GM19025 (cell line): ENCODE data around the gene NRIP3.
"Not testable (repeated sequence)": the region's sequence is repeated elsewhere in the genome, so short reads cannot be mapped to it uniquely, and the experiment has no call there.

Source experiments
- ATAC-seq: cut with Tn5 transposase; IDR thresholded peaks from one replicate; pipeline ENCODE4 v1.9.1; 2021; ENCODE audit warnings: mild to moderate bottlenecking, low read depth, moderate library complexity; ENCODE audit not compliant: unreplicated experiment

The NRIP3 gene

DNA sequence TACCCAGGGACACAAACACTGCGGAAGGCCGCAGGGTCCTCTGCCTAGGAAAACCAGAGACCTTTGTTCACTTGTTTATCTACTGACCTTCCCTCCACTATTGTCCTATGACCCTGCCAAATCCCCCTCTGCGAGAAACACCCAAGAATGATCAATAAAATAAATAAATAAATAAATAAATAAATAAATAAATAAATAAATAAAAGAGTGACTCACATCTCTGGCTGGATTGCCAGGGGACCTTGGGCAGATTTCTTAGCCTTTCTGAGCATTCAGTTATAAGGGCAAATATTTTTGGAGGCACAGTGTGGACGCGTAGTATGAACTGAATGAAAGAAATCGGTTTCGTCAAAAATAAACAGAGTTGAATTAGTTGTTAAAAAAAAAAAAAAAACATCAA is 24.4 kb downstream of the NRIP3 start:
- ATAC-seq, result not testable (repeated sequence)

DNA sequence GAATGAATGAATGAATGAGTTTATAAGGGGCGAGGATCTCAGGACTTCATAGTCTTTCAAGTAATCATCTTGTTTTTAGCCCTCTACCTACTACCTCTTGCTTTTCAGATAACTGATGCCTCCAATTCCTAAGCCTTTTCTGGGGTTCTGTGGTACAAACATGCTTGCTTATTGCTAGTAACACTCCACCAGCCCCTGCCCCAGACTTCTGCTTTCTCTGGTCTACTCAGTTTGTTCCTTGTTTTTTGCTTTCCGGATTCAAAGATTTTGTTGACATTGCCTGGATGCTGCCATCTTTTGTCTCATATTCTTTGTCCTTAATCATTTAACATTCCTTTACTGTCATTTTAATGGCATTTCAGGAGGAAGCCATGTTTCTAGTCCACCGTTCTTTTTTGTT is 30.7 kb downstream of the NRIP3 start:
- no peak for ATAC-seq

DNA sequence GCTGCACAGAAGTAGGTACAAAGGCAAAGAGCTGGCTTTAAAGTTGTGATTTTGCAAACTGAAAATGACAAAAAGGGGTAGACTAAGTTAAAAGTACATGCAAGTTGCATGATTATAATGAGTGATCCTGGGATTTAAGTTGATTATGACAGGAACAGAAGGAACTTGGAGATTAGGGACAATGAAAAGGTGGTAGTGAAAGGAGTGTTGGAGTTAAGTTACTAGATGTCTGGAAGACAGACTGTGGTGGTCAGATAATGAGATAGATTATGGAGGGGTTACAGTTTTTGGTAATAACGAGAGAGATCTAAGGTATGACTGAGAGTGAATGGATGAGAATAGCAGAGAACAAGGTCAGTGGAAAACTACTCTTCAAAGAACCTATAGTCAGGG is 31.9 kb downstream of the NRIP3 start:
- ATAC-seq, result no peak

DNA sequence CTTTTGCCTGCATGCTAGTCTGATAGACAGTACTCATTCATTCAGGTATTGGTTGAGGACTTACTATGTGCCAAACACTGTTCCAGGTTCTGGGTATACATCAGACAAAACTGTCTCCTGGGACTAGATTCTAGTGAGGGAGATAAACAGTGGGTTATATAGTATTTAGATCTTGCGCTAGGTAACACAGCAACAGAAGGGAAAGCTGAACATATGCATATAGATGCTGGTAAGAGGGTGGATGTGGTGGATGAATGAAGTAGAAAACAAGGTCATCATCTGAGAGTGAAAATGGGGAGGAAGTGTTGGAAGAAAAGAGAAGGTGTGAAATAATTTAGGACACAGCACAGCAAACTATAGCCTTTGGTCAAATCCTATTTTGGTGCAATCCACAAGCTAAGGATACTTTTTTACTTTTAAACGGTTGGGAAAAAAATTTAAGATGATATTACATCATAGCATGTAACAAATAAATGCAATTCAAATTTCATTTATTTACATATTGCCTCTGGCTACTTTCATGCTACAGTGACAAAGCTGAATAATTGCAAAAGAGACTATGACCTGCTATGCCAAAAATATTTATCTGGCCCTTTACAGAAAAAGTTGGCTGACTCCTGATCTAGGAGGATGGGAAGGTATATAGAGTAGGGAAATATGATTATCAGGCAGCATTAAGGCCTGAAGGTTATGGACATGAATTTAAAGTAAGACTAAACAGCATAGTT is 32.4 kb downstream of the NRIP3 start:
- no peak for ATAC-seq

DNA sequence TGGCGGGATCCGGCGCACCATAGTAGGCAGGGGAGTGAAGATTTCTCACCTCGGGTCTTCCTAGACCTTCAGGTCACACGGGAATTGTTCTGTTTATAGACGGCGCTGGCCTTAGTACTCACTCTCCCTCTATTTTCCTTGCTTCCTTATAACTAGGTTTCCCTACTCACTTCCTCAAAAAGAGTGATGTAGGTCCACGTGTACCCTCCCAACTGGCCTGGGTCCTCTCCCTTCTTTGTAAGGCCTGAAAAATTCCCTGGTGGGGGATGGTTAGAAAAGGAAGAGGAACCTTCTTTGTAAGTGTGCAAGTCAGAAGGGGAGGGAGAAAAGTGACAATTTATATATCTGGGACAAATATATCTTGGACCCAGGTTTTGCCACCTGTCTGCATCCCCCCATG is 36.6 kb downstream of the NRIP3 start:
- no peak for ATAC-seq

DNA sequence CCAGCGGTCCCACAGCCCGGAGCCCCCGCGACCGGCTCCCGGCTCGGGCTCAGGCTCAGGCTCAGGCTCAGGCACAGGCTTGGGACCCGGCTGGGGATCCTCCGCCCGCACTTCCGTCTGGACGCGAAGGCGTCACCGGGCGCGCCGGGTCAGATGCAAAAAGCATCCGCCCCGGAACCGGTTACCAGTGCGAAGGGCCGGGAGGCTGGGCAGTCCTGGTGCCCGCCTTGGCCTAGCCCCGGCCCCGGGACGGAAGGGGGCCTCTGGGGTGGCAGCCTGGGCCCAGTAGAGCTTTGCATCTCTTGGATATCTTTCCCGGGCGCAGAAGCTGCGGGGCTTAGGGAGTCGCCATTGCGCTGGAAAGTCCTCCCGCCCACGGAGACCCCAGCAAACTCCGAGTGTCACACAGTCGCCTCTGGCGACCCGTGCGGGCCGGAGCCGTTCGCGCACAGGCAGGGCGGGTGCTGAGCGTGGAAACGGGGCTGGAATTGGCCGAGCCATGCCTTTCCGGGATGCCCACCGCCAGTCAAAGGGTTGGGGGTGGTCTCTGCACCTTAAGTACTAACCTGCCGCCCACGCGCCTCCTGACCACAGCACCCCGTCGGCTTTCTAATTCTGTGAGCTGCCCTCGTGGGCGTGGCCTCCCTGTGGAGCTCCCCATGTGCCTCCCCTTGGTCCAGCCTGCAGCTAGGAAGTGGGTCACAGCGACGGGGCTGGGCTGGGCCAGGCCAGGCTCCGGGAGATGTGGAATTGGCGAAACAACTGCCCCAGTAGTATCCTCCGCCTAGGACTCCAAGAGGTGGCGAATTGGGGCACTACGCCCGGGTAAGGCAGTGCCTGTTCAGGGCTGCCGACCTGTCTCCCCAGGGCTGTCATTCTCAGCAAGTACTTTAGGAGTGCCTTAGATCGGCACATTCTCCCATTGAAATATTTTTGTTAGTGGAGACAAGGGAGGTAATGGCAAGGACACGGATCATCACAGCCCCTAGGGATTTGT is 39.2 kb downstream of the NRIP3 start, which contains the start of gene TMEM9B:
Gene TMEM9B, minus strand, starts transcription at position 119 of the 997 bp plus-strand sequence. CDS start 129 bp downstream, outside the sequence.
- peak; percentile 86 for ATAC-seq

DNA sequence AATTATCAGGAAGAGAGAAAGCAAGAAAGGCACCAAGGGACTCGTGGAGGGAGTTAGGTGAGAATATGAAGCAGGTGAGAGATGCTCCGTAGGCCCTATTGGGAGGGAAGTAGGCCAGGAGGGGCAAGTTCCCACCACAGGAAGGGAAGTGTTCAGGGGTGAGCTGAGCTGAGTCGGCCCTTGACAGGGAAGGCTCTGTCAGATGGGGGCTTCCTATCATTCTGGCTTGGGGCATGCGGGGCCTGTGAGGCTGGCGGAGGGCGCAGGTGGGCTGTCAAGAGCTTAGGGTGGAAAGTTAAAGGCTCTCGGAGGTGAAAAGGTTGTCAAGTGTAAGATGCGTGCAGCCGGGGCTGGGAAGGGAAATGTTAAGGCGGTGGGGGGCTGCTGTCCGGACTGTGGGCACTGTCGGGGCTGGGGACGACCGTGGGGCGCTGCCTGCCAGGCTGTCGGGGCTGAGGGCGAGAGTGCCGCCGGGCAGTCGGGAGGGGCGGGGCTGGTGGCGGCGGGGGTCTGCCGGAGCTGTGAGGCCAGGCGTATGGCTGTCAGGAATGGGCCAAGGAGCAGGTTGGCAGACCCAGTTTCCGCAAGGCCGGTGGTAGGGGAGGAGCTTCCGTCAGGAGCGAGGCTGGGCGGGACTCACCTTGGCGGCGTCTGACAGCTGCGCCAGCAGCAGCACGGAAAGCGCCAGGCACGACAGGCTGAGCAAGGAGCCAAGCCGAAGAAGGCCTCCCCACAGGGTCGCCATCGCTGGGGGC is 40.1 kb downstream of the NRIP3 start:
- peak; percentile 68 for ATAC-seq

DNA sequence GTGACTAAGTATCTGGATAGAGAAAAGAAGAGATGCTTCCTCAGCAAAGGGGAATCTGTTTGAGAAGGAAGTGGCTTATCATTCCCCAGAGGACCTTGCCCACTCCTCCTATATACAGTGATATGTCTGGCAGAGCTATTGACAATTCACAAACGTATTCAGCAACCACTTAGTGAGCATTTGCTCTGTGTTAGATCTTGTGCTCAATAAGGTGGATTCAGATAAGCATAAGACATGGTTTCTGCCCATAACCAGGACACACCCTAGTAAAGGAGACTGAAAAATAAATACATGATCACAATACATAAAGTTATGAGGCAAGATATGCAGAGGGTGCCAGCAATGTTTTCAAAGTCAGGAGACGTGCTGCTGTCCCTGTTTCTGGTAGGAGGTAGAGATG is 41.0 kb downstream of the NRIP3 start:
- no peak for ATAC-seq

DNA sequence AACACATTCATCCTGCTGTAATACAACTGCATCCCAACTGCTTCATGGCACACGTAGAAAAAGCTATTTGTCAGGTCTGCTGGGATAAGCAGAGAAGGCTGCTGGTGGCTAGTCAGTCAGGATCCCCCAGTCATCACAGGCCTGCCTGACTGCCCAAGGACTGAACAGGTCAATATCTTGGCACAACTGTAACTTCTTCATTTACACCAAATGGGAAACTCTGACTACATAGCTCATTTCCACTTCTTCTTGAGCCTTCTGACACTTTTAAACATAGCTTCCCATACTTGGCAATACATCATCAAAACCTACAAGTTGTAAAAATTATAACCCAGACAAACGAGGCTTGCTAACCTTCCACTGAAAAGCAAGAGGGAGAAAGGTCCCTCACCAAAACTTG is 42.4 kb downstream of the NRIP3 start:
- ATAC-seq, result no peak

DNA sequence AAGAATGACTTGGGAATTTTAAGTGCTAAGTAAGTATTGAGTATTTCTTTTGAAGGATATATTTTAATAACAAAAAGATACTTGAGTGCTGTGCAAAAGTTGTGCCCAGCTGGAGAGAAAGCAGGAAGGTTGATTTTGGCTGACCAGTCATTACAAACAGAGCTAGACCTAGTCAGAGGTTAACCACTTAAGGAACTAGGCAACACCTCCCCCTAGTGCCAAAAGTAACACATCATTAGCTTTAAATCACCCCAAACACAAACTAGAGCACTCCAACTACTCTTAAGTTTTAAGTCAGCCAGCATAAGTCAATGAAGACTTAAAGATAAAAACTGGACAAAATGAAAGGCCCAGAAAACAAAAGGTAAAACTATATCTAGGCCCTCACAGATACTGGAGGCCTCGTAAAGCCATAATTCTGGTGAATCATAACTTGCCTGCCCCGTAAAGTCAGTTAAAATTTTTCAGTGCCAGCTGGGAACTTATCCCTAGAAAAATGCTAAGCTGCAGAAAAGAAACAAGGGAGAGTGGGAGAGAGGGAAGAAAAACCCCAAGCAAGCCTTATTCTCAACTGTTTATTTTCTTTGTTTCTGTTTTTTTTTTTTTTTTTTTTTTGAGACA is 44.1 kb downstream of the NRIP3 start:
- no peak for ATAC-seq

DNA sequence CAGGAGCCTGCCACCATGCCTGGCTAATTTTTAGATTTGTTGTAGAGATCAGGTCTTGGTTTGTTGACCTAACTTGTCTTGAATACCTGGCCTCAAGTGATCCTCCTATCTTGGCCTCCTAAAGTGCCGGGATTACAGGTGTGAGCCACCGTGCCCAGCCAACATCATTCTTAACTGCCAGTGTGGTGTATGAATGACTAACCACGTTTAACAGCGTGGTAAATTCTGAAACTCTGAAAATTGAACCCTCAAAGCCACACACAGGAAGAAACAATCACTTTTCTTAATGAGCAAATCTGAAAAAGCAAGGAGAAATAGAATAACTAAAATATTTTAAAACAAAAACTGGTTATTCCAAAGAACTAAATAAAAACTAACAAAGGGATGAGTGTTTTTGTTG is 46.9 kb downstream of the NRIP3 start:
- no peak for ATAC-seq

DNA sequence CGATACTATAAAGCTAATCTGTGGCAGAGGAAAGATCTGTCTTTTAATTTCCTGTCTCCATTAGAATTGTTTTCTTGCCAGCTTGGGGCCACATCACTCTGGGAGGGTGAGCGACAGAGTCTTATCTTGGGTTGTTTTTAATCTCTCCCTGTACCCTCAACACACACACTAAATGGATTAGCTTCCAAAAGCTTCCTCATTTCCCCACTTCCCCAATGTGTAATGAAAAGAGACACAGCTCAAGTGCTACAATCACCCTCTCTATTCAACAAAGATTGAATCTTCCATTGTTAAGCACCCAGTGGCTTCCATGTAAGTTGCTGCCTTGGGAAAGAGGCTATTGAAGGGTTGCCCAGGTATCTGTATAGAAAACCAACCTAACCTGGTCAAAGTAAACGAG is 54.9 kb downstream of the NRIP3 start:
- no peak for ATAC-seq

DNA sequence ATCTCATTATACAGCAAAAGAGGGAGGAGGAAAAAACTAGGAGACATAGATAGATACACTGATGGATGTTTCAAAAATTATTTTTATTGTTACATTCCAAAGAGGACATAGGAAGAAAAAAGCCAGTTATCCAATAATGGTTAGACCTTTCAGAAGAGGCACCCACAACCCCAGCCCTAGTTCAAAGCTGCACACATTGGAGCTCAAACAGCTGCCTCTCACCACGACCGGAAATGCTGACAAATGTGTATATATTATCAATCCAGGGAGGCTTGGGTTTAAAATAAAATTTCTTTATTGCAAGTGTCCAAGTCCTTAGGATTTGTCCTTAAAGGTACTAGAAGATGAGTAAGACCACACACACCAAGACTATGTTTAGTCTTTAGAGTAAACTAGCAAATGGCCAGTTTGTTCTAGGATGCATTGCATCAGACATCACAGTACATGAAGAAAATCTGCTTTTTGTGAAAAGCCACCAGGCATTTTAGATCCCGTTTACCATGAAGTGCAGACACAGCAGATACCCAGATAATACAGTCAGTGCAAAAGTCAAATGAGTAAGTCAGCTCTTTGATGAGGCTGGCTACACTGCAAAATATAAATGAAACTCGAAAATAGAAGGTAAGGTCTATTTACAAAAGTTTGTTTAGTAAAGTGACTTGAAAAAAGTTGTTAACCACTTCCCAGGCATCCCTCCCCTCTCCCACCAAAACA is 56.4 kb downstream of the NRIP3 start:
- ATAC-seq, result no peak

DNA sequence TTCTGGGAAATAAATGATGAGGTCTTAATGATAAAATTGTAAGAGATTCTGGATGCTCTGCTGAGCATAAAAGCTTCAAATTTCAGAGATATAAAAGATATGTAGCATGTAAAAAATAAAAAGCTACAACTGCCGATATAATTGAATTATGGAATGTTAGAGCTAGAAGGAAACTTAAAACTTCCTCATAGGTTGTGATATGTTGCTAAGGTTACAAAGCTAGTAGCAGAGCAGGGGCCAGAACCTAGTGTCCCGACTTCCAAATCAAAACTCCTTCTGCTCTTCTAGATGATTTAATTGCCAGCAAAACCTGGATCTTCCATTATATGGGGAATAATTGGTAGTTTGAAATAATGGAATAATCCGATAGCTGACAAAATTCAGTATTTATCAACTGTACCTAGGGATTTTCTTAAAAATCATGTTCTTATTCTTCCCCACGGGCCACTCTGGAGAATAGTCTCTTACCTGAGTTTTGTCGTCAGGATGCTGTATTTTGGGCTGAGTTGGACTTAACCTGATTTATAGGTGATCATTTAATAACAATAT is 61.2 kb downstream of the NRIP3 start, which contains the start of gene ASCL3:
Gene ASCL3, minus strand, starts transcription at position 499 of the 549 bp plus-strand sequence. CDS start 4,855 bp downstream, outside the sequence.
- ATAC-seq, result no peak

DNA sequence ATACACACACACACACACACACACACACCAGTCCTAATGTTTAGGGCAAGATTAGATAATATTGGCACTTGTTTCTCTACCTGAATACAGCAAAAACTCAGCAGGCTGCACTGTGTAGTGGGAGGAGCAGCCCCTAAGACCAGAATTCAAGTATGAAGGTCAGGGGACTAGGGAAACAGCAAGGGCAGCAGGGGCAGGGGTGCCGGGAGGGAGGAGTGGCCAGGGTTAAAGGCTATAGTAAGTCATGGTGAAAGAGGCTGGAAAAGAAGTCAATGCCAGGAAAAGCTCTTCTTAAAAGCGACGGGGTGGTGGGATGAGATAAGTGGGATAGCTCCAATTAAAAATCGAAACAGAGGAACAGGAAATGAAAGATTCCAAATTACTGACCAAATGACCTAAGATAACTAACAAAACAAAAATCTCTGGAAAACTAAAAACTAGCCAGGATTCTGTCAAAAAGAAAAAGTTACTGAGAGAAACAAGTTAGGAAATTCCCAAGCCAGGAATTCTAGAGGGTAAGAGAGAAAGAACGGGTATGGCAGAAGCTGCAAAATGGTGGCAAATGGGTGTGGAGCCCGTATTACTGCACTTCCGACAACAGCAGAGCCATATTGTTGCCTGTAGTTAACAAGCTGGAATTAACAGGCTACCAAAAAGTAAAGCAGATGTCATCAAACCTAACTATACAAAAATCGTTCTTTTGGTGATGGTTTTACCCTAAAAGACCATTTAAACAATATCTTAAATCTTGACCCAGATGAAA is 62.3 kb downstream of the NRIP3 start:
- ATAC-seq, result no peak

DNA sequence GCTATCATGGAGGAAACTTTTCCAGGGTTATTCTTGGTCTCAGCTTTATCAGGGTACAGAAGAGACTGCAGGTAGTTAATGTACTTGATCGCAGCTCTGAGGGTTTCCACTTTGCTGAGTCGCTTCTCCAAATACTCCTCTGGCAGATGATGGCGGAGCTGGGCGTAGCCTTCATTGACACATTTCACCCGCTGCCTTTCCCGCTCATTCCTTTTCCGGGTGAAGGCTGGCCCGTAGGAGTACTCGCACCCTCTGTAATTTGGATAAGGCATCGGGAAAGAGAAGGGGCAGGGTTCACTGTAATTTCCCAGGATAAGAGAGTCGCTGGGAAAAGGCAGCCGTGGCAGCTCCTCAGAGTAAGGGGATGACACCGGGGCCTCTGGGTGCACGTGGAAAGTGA is 66.1 kb downstream of the NRIP3 start:
- no peak for ATAC-seq

DNA sequence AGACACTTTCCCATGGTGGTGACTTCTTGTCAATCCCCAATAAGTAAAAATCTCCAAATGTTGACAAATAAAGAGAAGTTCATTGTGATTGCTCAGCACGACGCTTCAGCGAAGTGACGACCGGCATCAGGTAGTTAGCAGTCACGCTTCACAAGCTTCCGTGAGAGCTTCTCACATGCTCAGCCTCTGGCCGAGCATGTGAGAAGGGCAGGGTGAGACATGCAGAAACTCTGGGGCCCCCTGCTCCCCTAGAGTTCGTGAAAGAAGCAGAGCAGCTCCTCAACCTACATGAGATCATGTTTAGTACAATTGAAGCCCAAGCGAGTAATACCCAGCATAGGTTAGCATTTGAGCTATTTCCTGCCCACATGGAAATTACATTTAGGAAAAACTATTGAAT is 66.6 kb downstream of the NRIP3 start:
- ATAC-seq, result peak; percentile 66

DNA sequence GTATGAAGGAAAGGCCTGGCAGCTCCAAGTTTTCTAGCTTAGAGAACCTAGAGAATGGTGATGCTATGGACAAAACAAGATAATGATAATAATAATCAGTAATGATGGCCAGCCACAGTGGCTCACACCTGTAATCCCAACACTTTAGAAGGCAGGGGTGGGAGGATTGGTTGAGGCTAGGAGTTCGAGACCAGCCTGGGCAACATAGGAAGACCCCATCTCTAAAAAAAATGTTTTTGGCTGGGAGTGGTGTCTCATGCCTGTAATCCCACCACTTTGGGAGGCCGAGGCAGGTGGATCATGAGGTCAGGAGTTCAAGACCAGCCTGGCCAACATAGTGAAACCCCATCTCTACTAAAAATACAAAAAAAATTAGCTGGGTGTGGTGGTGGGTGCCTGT is 68.0 kb downstream of the NRIP3 start:
- not testable (repeated sequence) for ATAC-seq
